Neural cell (in vitro differentiated cells): ENCODE measurements around the gene EEPD1. TPM values are rescaled to one million over a fixed set of nuclear protein-coding genes. Genes with fewer than 3 reads are reported as not detected.

Source experiments
- H2AFZ ChIP-seq: fragments of 200-600, 300-800 bp; sonication (generic), shearing (Covaris generic); 2 replicates; pipeline ENCODE4 v1.6.0; 2014; ENCODE audit warnings: low read depth, mild to moderate bottlenecking, antibody characterized with exemption, low read length, moderate library complexity
- H3F3A ChIP-seq: fragments of 200-600 bp; shearing (Covaris generic); 2 replicates; pipeline ENCODE4 v1.6.1; 2016; ENCODE audit warnings: mild to moderate bottlenecking, moderate library complexity, mixed read lengths, antibody characterized with exemption, low read length; ENCODE audit not compliant: insufficient read depth, poor library complexity, severe bottlenecking
- H3K27ac ChIP-seq: fragments of 200-600, 300-800 bp; sonication (generic), shearing (Covaris generic); 2 replicates; pipeline ENCODE4 v1.5.1; 2014; ENCODE audit warnings: mild to moderate bottlenecking, low read length, moderate library complexity
- H3K27me3 ChIP-seq: fragments of 300-800, 200-600 bp; sonication (generic), shearing (Covaris generic); 2 replicates; pipeline ENCODE4 v1.6.0; 2014; ENCODE audit warnings: mild to moderate bottlenecking, low read depth, low read length, moderate library complexity; ENCODE audit not compliant: insufficient read depth
- H3K36me3 ChIP-seq: fragments of 300-800, 200-600 bp; sonication (generic), shearing (Covaris generic); 2 replicates; pipeline ENCODE4 v1.5.1; 2014; ENCODE audit warnings: mild to moderate bottlenecking, antibody characterized with exemption, low read length, moderate library complexity; ENCODE audit not compliant: insufficient read depth
- H3K4me2 ChIP-seq: fragments of 300-800, 200-600 bp; sonication (generic), shearing (Covaris generic); 2 replicates; pipeline ENCODE4 v1.6.0; 2014; ENCODE audit warnings: mild to moderate bottlenecking, low read length
- H3K4me3 ChIP-seq: fragments of 300-800, 200-600 bp; sonication (generic), shearing (Covaris generic); 2 replicates; pipeline ENCODE4 v1.5.1; 2014; ENCODE audit warnings: mild to moderate bottlenecking, low read length, moderate library complexity
- H3K79me2 ChIP-seq: fragments of 200-600 bp; shearing (Covaris generic); replicated peaks from 2 replicates; pipeline ENCODE4 v1.6.0; 2014; ENCODE audit warnings: mild to moderate bottlenecking, low read length, moderate library complexity; ENCODE audit not compliant: insufficient read depth
- H3K9ac ChIP-seq: fragments of 300-800, 200-600 bp; sonication (generic), shearing (Covaris generic); 2 replicates; pipeline ENCODE4 v1.6.1; 2016; ENCODE audit warnings: mild to moderate bottlenecking, low read length, mixed read lengths
- H3K9me2 ChIP-seq: fragments of 200-600 bp; shearing (Covaris generic); 2 replicates; pipeline ENCODE4 v1.6.1; 2016; ENCODE audit warnings: mild to moderate bottlenecking, low read length, mixed read lengths; ENCODE audit not compliant: insufficient read depth
- H3K9me3 ChIP-seq: fragments of 200-600, 300-800 bp; sonication (generic), shearing (Covaris generic); 2 replicates; pipeline ENCODE4 v1.6.1; 2016; ENCODE audit warnings: mild to moderate bottlenecking, mixed run types, low read length, moderate library complexity, mixed read lengths
- H4K20me1 ChIP-seq: fragments of 200-600 bp; shearing (Covaris generic); 2 replicates; pipeline ENCODE4 v1.6.1; 2016; ENCODE audit warnings: mild to moderate bottlenecking, mixed run types; ENCODE audit not compliant: insufficient read depth
- EZH2 ChIP-seq: fragments of 200-600, 300-800 bp; shearing (Covaris generic), sonication (generic); IDR thresholded peaks from 2 replicates; pipeline ENCODE4 v1.6.1; 2014; ENCODE audit warnings: antibody characterized with exemption, low read length, borderline replicate concordance, mild to moderate bottlenecking; ENCODE audit not compliant: insufficient read depth, poor library complexity, severe bottlenecking
- MXI1 ChIP-seq: fragments of 450-650 bp; conservative IDR thresholded peaks from 2 replicates; pipeline ENCODE4 v1.6.1; 2014; ENCODE audit warnings: antibody characterized with exemption, mild to moderate bottlenecking; ENCODE audit not compliant: poor library complexity, severe bottlenecking
- POLR2AphosphoS5 ChIP-seq: IDR thresholded peaks from 2 replicates; pipeline ENCODE4 v1.6.1; 2012
- RAD21 ChIP-seq: fragments of 450-650 bp; conservative IDR thresholded peaks from 2 replicates; pipeline ENCODE4 v1.6.1; 2014; ENCODE audit warnings: antibody characterized with exemption, mild to moderate bottlenecking, moderate library complexity
- SMC3 ChIP-seq: fragments of 450-650 bp; conservative IDR thresholded peaks from 2 replicates; pipeline ENCODE4 v1.6.1; 2014; ENCODE audit warnings: antibody characterized with exemption, mild to moderate bottlenecking, moderate library complexity; ENCODE audit not compliant: poor library complexity
- TAF1 ChIP-seq: IDR thresholded peaks from 2 replicates; pipeline ENCODE4 v1.6.1; 2012; ENCODE audit warnings: low read depth
- polyA plus RNA-seq: library from polyadenylated mRNA; depleted of rRNA; stranded (reverse); fragments of >200 nt; gene quantifications from 2 replicates; pipeline ENCODE4 v1.2.3, GENCODE V29; 2014
- TF ChIP-seq, protein P1 (sequence below): fragments of 450-650 bp; IDR thresholded peaks from 2 replicates; pipeline ENCODE4 v1.5.1; 2014; ENCODE audit warnings: antibody characterized with exemption, mild to moderate bottlenecking, moderate library complexity; ENCODE audit not compliant: poor library complexity, severe bottlenecking

EEPD1 gene
- polyA plus RNA-seq, 1 donor from 2014 or later, result 4.2 TPM

DNA sequence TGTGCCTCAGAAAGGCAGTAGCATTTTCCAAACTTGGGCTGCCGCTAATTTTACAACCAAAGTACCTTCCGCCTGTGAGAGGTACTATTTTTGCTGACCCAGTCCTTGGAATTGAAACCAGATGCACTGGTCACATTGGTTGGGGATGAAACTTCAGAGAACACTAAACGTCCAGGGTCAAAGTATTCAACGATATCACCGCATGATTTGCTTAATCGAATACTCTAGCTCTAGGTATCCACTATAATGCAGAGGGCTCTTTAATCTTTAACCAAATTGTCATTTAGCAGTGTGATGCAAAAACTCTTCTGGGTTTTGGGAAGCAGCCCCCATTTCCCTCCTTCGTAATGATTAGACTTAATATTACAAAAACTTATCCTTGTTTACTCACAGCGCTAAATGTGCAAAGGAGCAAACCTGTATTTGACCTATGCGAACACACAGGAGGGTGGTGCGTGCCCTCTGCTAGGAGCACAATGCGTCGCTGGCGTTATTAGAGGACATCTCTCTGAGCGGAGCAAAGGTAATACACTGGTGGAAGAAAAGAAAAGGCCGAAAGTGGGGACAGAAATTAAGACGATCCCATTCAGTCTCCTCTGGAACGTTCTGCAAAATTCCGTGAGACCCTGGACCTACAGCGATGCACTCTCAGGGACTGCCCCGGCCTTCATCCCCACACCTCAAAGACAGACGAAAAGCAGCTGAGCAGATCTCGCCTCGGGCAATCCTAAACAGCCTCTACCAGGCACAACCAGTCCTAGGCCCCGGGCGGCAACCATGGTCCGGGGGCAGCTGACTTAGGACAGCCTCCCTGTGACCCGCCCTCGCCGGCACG is 916 bp upstream of the EEPD1 start:
- Histone ChIP-seq H3K4me3 (peak overlapping the region; percentile 70), H2AFZ (peak overlapping the region; percentile 24), H3K27ac (no peak overlapping the region), H3K27me3 (no peaks in the 10 kb centered on the region), H3K9me2 (no peaks in the 10 kb centered on the region), H3F3A (no peaks in the 10 kb centered on the region), H3K4me2 (peak overlapping the region; percentile 50), H3K9me3 (no peaks in the 10 kb centered on the region), H4K20me1 (no peaks in the 10 kb centered on the region), H3K36me3 (no peaks in the 10 kb centered on the region), H3K79me2 (no peaks in the 10 kb centered on the region), H3K9ac (peak overlapping the region; percentile 59)
- no peak for TF ChIP-seq POLR2AphosphoS5
- TF ChIP-seq, protein P1, sequence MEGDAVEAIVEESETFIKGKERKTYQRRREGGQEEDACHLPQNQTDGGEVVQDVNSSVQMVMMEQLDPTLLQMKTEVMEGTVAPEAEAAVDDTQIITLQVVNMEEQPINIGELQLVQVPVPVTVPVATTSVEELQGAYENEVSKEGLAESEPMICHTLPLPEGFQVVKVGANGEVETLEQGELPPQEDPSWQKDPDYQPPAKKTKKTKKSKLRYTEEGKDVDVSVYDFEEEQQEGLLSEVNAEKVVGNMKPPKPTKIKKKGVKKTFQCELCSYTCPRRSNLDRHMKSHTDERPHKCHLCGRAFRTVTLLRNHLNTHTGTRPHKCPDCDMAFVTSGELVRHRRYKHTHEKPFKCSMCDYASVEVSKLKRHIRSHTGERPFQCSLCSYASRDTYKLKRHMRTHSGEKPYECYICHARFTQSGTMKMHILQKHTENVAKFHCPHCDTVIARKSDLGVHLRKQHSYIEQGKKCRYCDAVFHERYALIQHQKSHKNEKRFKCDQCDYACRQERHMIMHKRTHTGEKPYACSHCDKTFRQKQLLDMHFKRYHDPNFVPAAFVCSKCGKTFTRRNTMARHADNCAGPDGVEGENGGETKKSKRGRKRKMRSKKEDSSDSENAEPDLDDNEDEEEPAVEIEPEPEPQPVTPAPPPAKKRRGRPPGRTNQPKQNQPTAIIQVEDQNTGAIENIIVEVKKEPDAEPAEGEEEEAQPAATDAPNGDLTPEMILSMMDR, result no peak

DNA sequence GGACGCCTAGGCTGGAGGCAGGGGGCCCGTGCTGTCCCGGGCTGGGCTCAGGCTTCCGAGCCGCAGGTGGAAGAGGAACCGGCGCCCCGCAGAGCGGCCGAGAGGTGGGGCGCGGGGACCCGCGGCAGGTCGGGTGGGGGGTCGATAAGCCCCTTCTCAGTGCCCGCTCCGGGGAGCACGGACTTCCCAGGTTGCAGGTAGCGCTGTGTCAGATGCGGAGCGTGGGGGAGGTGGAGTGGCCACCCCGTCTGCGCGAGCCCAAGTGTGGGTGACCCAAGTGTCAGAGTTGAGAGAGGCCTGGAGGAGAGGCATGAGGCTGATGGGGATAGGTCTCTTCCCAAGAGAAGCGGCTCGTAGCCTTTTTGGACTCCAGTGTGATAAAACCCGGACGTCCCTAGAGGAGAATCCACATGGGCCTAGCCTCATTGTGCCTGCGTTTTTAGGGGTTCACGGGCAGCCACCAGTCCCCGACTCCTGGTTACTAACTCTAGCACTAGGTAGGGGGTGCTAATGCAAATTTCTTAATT is 580 bp downstream of the EEPD1 start:
- H3K27me3 ChIP-seq, result no peaks in the 10 kb centered on the region
- no peaks in the 10 kb centered on the region for H3K36me3 ChIP-seq
- peak overlapping the region; percentile 70 for H3K4me3 ChIP-seq
- H3K9me2 ChIP-seq, result no peaks in the 10 kb centered on the region
- TF ChIP-seq TAF1, result peak; percentile 40
- TF ChIP-seq MXI1, result no peak
- H3K79me2 ChIP-seq, result no peaks in the 10 kb centered on the region
- H3K9me3 ChIP-seq, result no peaks in the 10 kb centered on the region
- H3K27ac ChIP-seq, result no peak overlapping the region
- H3K4me2 ChIP-seq, result peak overlapping the region; percentile 44
- H3F3A ChIP-seq, result no peaks in the 10 kb centered on the region
- peak overlapping the region; percentile 59 for H3K9ac ChIP-seq
- no peak overlapping the region for H2AFZ ChIP-seq
- no peaks in the 10 kb centered on the region for H4K20me1 ChIP-seq

DNA sequence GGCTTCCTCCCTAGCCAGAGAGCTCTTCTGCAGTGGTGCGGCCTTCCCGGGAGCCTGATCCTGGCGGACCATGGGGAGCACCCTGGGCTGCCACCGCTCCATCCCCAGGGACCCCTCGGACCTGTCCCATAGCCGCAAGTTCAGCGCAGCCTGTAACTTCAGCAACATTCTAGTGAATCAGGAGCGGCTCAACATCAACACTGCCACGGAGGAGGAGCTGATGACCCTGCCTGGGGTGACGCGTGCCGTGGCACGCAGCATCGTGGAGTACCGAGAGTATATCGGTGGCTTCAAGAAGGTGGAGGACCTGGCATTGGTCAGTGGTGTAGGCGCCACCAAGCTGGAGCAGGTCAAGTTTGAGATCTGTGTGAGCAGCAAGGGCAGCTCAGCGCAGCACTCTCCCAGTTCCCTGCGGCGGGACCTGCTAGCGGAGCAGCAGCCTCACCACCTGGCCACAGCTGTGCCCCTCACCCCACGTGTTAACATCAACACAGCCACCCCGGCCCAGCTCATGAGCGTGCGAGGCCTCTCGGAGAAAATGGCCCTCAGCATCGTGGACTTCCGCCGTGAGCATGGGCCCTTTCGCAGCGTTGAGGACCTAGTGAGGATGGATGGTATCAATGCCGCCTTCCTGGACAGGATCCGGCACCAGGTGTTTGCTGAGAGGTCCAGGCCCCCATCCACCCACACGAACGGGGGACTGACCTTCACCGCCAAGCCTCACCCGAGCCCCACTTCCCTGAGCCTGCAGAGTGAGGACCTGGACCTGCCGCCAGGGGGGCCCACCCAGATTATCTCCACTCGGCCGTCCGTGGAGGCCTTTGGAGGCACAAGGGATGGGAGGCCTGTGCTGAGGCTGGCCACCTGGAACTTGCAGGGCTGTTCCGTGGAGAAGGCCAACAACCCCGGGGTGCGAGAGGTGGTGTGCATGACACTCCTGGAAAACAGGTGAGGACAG is 1.5 kb downstream of the EEPD1 start:
- no peaks in the 10 kb centered on the region for H3K36me3 ChIP-seq
- H3F3A ChIP-seq, result no peaks in the 10 kb centered on the region
- no peaks in the 10 kb centered on the region for H3K27me3 ChIP-seq
- H4K20me1 ChIP-seq, result no peaks in the 10 kb centered on the region
- no peak overlapping the region for H3K27ac ChIP-seq
- H3K4me2 ChIP-seq, result no peak overlapping the region
- H3K9ac ChIP-seq, result no peak overlapping the region
- H3K9me2 ChIP-seq, result no peaks in the 10 kb centered on the region
- no peak for TF ChIP-seq SMC3
- TF ChIP-seq RAD21, result no peak
- no peak for TF ChIP-seq EZH2
- no peaks in the 10 kb centered on the region for H3K79me2 ChIP-seq
- no peaks in the 10 kb centered on the region for H3K9me3 ChIP-seq
- no peak overlapping the region for H2AFZ ChIP-seq
- H3K4me3 ChIP-seq, result peak overlapping the region; percentile 70
